ENCODE results near the gene SLC6A3. TPM values are rescaled to one million over a fixed set of nuclear protein-coding genes. Genes with fewer than 3 reads are reported as not detected.

SLC6A3 gene
- total RNA-seq, 1 donor from 2014 or later: not detected

GRCh38 chr5:1402611-1403255 is 42.5 kb downstream of the SLC6A3 start:
- H3K9me3 Mint-ChIP-seq (ENCODE audit: low read depth): peaks cover 14% of the 10 kb centered on the region
- H3K4me3 Mint-ChIP-seq (ENCODE audit: unreplicated experiment): no peak overlapping the region
- H3K4me1 Mint-ChIP-seq (ENCODE audit: low read depth): no peaks in the 10 kb centered on the region
- H3K36me3 Mint-ChIP-seq (ENCODE audit: low read depth): peaks cover 3% of the 10 kb centered on the region
- no peak for TF ChIP-seq CTCF (IDR thresholded peaks at IDR 0.05)
- peaks cover 45% of the 10 kb centered on the region for H3K27me3 Mint-ChIP-seq (ENCODE audit: low read depth)
- DNase-seq (ENCODE audit: low spot score): peak; percentile 74
- no peak overlapping the region for H3K27ac Mint-ChIP-seq (ENCODE audit: unreplicated experiment)

GRCh38 chr5:1401536-1402138 is 43.6 kb downstream of the SLC6A3 start:
- H3K27me3 Mint-ChIP-seq (ENCODE audit: low read depth): peaks cover 44% of the 10 kb centered on the region
- DNase-seq (ENCODE audit: low spot score): peak; percentile 75
- no peaks in the 10 kb centered on the region for H3K4me1 Mint-ChIP-seq (ENCODE audit: low read depth)
- peaks cover 3% of the 10 kb centered on the region for H3K36me3 Mint-ChIP-seq (ENCODE audit: low read depth)
- H3K9me3 Mint-ChIP-seq (ENCODE audit: low read depth): peaks cover 14% of the 10 kb centered on the region
- no peak overlapping the region for H3K4me3 Mint-ChIP-seq (ENCODE audit: unreplicated experiment)
- H3K27ac Mint-ChIP-seq (ENCODE audit: unreplicated experiment): no peak overlapping the region
- no peak for TF ChIP-seq CTCF (IDR thresholded peaks at IDR 0.05)

- Mint-ChIP-seq H3K9me3 (ENCODE audit: low read depth) (peaks cover 14% of the 10 kb centered on the region), H3K4me3 (ENCODE audit: unreplicated experiment) (no peak overlapping the region), H3K27ac (ENCODE audit: unreplicated experiment) (no peak overlapping the region), H3K36me3 (ENCODE audit: low read depth) (peaks cover 3% of the 10 kb centered on the region), H3K27me3 (ENCODE audit: low read depth) (peaks cover 48% of the 10 kb centered on the region), H3K4me1 (ENCODE audit: low read depth) (no peaks in the 10 kb centered on the region)
- TF ChIP-seq CTCF (IDR thresholded peaks at IDR 0.05): no peak
- peak; percentile 83 for DNase-seq (ENCODE audit: low spot score)
These were observed 44.3 kb downstream of the SLC6A3 start for GRCh38 chr5:1400936-1401335.

- Mint-ChIP-seq H3K27ac (ENCODE audit: unreplicated experiment) (no peak overlapping the region), H3K4me3 (ENCODE audit: unreplicated experiment) (no peak overlapping the region), H3K4me1 (ENCODE audit: low read depth) (no peaks in the 10 kb centered on the region), H3K9me3 (ENCODE audit: low read depth) (peaks cover 14% of the 10 kb centered on the region), H3K36me3 (ENCODE audit: low read depth) (peaks cover 3% of the 10 kb centered on the region), H3K27me3 (ENCODE audit: low read depth) (peaks cover 48% of the 10 kb centered on the region)
- no peak for DNase-seq (ENCODE audit: low spot score)
- no peak for TF ChIP-seq CTCF (IDR thresholded peaks at IDR 0.05)
These were observed 44.9 kb downstream of the SLC6A3 start for GRCh38 chr5:1400211-1400855.

GRCh38 chr5:1399737-1400136 is 45.5 kb downstream of the SLC6A3 start:
- H3K4me1 Mint-ChIP-seq (ENCODE audit: low read depth): no peaks in the 10 kb centered on the region
- peaks cover 3% of the 10 kb centered on the region for H3K36me3 Mint-ChIP-seq (ENCODE audit: low read depth)
- TF ChIP-seq CTCF (IDR thresholded peaks at IDR 0.05): no peak
- H3K27me3 Mint-ChIP-seq (ENCODE audit: low read depth): peaks cover 49% of the 10 kb centered on the region
- peaks cover 14% of the 10 kb centered on the region for H3K9me3 Mint-ChIP-seq (ENCODE audit: low read depth)
- no peak overlapping the region for H3K4me3 Mint-ChIP-seq (ENCODE audit: unreplicated experiment)
- no peak overlapping the region for H3K27ac Mint-ChIP-seq (ENCODE audit: unreplicated experiment)
- no peak for DNase-seq (ENCODE audit: low spot score)

Measured in chondrocyte (in vitro differentiated cells).